ENCODE results near the gene CISH.

Gene CISH

DNA sequence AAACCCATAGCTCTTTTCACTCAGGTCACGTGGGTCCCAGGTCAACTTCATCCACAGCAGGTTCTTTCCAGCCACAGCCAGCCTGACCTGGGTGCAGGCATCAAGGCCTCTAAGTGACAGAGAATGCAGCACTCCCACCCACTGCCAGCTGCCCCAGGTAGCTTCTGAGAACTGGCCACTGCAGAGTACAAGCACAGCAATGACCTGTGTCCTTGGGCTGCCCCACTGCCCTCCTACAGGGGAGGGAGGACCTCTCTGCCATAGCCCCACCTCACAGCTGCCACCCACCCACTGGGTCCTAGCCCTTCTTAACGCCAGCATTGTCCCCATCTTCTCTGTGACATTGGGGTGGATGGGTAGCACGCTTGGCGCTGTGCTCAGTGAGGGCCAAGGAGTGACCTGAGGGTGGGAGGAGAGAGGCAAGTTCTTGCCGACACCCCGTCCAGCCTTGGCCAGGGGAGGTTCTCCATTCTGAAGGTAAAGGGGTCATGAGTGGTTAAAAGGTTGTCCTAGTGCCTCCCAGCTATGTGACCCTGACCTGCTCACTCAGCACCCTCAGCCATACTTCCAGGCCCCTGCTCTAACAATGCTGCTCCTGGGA is 12.4 kb downstream of the CISH start:
- DNase-seq (ENCODE audit: low read depth, low spot score) = no peak

DNA sequence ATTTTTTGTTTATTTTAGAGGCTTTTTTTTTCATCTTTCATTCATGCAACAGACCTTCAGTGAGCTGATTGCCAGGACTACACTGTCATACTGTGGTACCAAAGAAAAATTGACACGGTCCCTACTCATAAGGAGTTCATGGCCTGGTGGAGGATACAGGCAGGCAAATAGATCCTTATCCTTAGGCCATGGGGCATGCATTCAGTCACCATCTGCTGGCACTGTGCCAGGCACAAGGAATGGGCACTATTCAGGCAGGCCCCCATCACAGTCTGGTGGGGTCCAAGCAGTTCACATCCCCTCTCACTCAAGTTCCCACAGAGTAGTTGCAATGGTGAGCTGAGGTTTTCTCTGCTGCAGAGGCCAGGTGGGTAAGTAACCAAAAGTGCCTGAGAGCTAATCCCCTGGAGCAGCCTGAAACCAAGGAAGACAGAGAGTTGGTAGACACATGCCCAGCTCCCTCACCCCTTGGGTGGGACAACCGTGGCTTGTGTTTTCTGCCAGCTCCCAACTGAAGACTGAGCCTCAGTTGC is 17.3 kb downstream of the CISH start:
- no peak for DNase-seq (ENCODE audit: low read depth, low spot score)

DNA sequence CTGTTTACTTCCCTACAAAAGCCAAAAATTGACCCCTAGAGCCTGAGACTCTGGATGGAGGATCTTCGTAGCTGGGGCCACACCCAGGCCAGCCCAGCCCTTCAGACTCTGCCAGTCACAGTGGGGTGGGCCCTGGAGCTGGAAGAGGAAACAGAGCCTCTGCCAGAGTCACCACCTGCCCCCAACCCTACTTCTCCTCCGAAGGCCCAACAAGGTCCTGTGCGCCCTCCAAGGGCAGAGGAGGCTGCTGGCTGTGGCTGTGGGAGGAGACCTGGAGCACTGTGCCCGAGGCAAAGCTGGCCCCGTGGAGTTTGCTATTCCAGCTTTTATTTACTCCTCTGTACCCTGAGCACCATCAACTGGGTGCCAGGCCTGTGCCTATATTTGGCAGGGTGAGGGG is 19.0 kb downstream of the CISH start:
- DNase-seq (ENCODE audit: low read depth, low spot score) = no peak

DNA sequence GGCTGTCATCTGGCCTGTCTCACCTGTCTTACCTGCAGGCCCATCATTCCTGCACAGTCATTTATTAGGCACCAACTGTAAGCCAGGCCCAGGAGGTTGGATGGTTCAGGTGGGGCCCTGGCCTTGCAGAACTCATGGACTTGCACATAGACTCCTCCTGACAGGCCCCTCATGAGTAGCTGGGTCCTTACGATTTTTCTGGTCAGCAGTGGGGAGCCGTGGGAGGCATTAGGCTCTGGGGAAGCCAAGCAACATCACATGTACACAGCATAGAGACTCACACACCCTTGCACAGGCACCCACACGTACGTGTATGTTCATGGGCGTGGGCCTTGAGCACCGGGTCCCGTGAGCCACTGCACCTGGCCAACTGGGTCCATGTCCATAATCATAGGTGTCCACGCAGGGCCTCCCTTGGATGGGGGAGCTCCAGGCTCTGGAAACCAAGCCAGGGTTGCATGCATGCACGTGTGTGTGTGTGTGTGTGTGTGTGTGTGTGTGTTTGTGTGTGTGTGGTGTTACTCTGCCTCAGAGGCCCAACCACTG is 20.3 kb downstream of the CISH start:
- DNase-seq (ENCODE audit: low read depth, low spot score) = no peak

DNA sequence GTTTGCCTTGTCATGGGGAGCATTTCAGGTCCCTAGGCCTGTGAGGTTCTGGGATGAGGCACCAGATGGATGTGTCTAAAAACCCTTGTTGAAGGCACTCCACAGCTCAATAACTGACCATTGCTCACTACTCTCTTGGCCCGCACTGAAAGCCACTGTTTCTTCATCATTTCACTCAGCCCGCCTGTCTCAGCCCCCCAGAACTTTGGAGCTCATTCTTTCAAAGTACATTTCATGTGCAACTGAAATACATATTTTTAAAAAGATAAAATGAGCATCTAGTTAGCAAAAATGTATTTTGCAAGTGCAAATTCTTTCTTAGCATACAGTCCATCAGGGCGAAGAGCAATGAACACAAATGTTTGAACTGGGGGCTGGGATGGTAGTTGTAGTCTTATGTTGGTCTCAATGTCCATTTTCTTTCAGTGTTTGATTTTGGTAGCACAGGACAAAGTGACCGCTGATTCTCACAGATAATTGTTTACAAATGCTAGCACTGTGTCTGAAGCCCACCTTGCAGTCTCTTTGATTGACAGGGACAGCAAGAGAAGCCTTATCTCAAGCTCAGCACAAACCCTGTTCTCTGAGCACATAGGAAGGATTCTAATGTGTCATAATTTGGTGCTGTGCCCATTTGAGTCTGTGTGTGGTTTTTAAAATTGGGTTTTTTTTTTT is 22.7 kb downstream of the CISH start:
- DNase-seq (ENCODE audit: low read depth, low spot score) = no peak

DNA sequence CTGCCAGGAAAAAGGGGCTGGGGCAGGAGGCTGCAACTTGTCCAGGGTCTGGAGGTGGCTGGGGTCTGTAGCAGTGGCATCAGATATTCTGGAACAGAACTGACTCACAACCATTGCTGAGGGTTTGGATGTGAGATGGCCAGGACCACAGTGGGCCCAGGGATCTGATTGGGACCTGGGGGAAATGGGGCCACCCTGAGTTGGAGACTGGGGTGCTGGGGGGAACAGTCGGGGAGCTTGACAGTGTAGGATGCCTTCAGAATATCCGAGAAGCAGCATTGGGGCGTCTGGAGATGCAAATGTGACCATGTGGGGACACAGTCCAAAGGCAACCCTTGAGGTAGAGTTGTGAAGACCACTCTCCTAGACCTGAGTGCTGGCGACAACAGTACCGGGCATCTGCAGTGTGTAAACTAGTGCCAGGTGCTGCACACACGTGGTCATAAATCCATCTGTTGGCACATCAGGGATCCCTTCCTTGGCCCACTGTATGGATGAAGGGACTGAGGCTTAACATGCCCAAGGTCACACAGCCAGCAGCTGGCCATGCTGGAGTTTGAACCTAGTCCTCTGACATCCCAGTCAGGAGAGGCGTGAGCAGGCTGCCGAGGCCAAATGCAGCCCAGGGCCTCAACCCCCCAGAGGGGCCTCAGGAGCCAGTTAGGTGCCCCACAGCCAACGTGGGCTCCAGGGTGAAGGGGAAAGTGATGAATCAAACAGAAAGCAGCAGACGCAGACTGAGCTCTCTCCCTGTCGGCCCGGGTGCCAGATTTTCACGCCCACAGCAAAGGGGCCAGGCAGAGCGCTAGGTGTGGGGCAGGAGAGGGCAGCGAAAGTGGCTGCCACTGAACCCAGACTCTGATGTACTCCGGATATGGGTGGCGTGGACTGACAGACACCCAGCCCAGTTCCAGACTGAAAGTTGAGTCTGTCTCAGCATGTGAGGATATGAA is 23.5 kb downstream of the CISH start:
- no peak for DNase-seq (ENCODE audit: low read depth, low spot score)

DNA sequence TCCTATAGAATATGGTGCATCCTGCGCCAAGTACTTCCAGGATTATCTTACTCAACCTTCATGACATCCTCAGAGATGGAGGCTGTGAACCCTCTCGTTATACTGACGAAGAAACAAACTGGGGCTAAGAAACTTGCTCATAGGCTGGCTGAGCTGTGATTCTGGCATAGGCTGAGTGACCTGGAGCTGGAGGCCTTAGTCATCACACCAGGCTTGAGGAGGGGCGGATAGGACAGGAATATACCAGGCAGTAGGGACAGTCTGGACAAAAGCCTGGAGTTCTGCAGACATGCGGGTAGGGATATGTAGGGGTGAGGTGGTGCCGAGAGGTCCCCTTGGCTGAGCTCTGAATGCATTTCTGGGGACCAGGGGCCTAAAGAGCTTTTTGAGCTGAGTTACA is 24.2 kb downstream of the CISH start:
- DNase-seq (ENCODE audit: low read depth, low spot score) = no peak

DNA sequence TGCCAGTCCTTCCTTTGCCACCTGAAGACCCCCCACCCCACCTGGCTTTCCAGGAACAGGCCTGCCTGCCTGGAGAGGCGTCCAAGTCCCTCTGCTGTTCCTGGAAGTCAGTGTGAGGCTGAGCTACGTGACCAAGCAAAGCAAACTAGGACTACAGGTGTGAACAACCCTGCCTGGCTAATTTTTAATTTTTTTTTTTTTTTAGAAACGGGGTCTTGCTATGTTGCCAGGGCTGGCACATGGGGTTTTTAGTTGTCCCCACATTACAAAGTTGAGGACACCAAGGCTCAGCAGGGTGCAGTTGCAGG is 24.9 kb downstream of the CISH start:
- DNase-seq (ENCODE audit: low read depth, low spot score) = no peak

DNA sequence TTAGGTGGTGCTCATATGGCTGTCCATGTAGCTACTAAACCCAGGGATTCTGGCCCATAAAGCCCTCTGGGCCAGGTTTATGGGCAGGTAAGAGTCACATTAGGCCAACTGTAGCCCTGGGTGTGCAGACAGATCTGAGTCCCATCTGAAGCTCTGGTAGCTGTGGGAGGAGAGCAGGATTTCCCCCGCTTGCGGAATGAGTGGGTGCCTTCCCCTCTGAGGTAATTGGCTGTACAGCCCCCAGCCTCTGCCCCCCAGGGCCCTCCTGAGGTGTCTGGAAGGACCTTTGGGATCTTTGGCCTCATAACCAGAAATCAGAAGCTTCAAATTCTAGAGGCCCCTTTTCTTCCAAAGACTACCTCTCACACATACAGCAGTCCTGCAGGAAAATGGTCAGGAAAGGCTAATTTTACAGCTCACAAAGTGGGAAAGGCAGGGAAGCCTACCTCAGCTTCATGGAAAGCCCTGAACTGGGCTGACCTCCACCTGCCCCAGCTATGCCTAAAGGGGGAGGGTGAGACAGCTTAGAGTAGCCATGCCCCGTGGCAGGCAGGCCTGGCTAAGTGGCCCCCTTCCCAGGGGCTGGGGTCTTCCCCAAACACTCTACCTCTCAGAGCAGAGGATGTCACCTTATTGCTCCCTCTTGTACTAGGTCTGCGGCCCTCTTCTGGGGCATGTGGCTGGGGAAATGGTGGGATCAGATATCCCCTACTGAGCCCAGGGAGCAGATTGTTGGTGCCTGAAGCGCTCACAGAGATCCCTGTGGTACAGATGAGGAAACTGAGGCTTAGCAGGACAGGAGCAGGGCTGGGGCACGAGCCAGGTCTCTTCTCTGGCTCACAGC is 25.4 kb downstream of the CISH start:
- no peak for DNase-seq (ENCODE audit: low read depth, low spot score)

DNA sequence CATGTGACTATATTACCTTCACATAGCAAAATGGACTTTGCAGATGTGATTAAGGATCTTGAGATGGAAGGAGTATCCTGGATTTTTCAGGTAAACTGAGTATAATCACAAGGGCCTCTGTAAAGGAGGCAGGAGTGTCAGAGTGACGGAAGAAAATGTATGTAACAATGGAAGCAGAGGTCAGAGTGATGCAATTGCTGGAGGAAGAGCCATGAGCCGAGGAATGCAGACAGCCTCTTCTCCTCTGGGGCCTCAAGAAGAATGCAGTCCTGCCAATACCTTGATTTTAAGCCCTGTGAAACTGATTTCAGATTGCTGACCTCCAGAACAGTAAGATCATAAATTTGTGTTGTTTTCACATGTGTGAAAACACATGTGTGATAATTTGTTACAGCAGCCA is 27.2 kb downstream of the CISH start:
- no peak for DNase-seq (ENCODE audit: low read depth, low spot score)

DNA sequence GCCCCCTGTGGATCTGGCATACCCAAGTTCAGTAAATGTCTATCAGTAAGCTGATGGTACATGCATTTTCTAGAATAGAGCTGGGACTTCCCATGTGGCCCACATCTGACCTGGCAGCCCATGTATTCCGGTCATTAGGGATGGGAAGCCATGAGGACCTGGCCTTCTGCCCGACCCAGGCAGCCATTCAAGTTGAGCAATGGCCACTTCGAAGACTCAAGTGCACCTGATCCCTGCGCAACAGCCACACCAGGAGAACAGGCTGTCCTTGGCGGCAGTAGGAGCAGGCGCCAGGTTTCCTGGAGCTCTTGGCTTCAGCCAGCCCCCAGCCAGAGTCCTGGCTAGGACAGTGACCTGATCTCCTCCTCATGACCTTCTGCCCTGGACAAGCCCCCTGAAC is 27.7 kb downstream of the CISH start:
- DNase-seq (ENCODE audit: low read depth, low spot score) = no peak

DNA sequence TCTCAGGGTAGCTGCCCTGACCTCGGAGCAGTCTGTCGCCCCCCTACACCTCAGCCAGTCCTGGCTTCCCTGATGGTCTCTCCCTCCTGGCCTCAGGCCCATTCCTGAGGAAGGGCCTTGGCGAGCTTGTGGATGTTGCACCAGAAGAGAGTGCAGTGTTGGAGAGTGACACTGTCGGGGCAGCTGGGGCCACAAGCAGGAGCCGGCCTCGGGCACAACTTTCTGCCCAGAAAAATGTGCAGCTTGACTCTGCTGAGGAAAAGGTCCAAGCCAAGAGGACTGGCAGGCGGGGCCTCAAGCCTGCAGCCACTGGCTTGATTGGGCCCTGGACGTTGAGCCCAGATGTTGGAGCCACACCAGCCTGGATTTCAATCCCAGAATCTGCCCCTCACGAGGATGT is 29.5 kb downstream of the CISH start:
- no peak for DNase-seq (ENCODE audit: low read depth, low spot score)

DNA sequence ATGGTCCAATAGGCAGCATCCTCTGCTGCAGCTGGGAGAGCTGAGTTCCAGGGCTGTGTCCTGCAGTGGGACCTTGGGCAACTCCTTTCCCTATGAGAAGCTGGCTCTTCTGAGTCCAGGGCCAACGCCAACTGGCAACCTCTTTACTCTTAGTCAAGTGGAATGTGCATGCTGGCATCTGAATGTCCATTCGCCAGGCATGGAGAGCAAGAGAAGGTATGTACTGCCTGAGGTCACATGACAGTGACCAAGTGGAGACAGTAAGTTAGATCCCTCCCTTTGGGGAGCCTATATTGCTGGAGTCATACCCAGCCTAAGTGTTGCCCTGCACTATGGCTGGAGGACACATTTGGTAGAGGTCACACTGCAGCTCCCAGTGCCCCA is 30.1 kb downstream of the CISH start:
- no peak for DNase-seq (ENCODE audit: low read depth, low spot score)

DNA sequence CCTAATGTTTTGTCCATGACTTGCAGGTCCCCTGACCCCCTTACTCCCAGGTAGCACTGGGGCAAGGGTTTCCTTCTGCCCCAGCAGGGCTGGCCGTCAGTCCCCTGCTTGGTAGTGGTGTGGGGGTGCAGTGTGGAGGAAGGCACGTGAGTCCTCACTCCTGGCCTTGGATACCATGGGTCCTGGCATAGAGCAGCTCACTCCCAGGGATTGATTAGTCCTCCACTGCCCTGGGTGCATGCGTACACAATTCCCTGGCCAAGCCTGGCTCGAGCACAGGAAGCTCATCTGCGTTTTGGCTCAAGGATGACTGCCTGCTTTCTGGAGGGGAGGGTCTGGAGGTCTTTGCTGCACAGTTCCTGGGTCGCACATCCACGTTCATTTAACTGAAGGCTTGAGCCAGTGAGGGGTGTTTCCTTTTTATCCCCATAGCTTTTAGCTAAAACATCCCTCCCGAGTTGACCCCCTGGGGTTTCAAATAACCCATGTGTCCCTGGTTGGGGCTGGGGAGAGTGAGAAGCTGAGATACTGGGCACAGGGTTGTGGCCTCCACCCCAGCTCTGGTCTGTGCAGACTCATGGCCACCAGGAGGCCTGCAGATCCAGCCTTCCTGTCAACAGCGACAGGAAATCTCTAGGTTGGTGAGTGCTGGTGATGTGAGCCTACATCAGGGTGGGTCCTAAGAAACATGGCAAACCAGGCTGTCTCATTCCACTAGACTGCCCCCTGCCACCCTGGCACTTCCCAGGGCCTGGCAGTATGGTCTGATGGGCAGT is 30.7 kb downstream of the CISH start:
- no peak for DNase-seq (ENCODE audit: low read depth, low spot score)

DNA sequence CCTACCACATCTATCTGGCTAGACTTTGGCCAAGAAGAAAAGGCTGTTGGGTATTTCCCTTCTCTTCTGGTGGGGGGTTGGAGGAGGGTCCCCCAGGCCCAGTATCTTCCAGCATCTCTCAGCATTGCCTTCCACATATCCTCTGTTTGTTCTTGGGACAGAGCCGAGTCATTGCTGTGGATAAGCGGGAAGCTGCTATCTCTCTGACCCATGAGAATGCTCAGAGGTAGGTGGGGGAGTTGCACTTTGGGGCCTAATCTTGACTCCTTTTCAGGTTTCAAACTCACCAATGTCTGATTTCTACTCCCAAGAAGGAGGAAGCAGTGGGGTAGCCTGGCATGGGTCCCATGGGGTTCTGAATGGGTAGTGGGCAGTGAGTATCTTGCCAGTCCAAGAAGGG is 34.2 kb downstream of the CISH start:
- no peak for DNase-seq (ENCODE audit: low read depth, low spot score)

DNA sequence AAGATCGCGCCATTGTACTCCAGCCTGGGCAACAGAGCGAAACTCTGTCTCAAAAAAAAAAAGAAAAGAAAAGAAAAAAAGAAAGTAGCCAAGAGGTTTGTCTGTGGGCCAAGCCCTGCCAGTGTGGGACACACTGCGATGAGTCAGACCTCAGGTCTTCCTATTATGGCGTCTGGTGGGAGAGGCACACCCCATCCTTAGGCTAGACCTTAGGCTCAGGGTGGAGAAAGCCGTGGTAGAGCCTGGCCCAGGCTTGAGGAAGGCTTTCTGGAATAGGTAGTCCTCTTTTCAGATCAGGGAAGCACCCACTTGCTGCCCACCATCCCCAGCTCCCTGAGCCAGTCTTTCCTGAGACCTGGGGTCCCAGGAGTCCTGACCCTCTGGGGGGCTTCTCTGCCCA is 36.2 kb downstream of the CISH start:
- no peak for DNase-seq (ENCODE audit: low read depth, low spot score)

DNA sequence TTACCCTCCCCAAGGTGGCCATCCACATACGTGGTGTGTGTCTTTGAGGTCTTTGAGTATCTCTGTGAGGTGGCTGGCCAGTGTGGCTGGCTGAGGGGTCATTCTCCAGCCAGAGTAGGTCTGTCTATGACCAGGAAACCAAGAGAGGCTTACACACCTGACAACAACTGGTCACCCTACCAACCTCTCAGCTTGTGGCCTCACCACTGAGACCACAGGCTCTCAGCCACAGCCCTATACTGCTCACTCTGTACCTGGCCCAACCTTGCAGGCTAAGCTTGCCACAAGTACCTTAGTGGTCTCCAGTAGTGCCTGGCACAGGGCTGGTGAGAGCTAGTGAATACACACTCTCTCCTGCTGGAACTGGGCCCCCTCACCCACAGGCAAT is 37.1 kb downstream of the CISH start:
- DNase-seq (ENCODE audit: low read depth, low spot score) = no peak

DNA sequence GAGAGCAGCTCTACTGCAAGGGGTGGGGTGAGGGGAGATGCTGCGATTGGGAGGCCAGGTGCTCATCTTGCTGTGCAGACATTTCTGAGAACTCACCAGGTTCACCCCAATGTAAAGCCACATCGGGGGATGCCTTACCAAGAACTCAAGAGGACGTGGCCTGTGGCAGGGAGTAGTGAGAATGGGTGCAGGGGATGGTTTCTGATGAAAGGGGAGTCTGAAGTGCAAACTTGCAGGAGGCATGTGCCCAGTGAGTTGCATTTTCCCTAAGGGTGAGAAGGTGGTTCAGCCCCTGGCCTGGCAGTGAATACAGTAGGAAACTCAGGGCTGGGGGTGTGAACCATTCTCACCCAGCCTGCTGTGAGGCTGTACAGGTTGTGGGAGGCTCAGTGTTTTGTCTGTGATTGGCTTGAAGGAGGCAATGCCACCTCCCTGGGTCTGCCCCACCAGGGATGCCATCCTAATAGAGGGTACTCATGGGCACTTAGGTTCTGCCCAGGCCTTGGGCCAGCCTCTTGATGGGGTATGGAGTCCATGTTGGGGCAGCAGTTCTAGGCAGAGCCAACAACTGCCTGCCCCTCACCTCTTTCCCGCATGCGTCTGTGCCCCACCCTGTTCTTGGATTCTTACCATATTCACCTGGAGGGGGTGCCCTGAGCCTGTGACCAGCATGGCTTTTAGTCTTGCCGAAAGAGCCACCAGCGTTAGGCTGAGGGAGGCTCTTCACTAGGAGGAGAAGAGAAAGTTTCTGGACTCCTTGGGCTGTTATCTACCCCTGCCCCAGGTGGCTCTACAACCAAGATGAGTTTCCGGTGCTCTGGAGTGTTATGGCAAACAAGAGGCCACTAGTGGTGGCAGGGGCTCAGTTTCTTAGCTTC is 37.8 kb downstream of the CISH start:
- no peak for DNase-seq (ENCODE audit: low read depth, low spot score)

DNA sequence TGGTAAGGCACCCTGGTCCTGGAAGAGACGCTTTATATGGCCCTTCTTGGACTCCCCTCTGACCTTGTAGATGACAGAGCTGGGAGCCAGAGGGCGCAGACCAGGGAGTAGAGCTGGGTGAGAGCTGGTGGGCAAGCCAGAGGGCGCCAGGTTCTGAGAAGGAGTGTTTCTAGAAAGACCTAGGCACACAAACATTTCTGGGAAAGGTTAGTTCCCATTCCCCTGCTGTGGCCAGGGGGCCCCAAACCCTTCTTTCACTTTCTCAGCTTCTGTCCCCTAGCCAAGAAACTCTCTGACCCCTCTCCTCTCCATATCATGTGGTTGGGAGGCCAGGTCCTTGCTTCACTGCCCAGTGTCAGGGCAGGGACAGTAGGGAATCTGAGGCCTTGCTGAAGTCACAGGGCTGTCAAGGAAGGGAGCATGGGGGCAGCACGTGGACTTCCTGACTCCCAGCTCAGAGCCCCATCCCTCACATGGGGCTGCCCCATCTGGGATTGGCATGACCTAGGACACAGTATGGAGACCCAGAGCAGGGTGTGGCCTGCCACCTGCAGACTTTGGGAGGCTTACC is 38.7 kb downstream of the CISH start:
- no peak for DNase-seq (ENCODE audit: low read depth, low spot score)
